Esophagus squamous epithelium (tissue), 4 donors: ENCODE data around the gene WDR88.

Experiments used
- POLR2A ChIP-seq, 4 donors: fragments of 450-650 bp; IDR thresholded peaks; one replicate each; pipeline ENCODE4 v1.6.1; 2017; ENCODE audit warnings: antibody characterized with exemption in 4 of 4, mild to moderate bottlenecking in 4 of 4, moderate library complexity in 3 of 4
- TF ChIP-seq, protein P1 (sequence below), 6 experiments: fragments of 450-650 bp in 4 of 6; fragments of 200-600 bp in 2 of 6; sonication (generic) in 2 of 6; IDR thresholded peaks; one replicate each; pipeline ENCODE4 v1.5.1; 2016 to 2019; ENCODE audit warnings: antibody characterized with exemption in 6 of 6, mild to moderate bottlenecking in 4 of 6, moderate library complexity in 4 of 6

DNA sequence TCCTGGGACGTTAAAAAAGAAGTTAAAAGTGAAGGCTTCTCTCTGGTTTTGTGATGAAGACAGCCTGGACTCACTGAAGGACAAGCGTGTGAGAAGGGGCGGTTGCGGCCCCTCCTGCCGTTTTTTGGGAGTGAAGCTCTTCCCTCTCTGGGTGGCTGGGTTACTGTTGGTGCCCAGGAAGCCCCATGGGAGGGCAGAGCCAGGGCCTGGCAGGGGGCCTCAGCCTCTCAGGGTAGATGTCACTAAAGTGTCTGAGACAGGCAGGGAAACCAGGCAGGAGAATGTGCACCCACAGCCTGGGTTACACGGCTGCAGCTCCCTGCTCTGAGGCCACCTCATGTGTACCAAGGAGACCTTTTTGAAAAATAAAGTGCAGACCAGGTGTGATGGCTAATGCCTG is 1.5 kb upstream of the WDR88 start:
- TF ChIP-seq, protein P1, sequence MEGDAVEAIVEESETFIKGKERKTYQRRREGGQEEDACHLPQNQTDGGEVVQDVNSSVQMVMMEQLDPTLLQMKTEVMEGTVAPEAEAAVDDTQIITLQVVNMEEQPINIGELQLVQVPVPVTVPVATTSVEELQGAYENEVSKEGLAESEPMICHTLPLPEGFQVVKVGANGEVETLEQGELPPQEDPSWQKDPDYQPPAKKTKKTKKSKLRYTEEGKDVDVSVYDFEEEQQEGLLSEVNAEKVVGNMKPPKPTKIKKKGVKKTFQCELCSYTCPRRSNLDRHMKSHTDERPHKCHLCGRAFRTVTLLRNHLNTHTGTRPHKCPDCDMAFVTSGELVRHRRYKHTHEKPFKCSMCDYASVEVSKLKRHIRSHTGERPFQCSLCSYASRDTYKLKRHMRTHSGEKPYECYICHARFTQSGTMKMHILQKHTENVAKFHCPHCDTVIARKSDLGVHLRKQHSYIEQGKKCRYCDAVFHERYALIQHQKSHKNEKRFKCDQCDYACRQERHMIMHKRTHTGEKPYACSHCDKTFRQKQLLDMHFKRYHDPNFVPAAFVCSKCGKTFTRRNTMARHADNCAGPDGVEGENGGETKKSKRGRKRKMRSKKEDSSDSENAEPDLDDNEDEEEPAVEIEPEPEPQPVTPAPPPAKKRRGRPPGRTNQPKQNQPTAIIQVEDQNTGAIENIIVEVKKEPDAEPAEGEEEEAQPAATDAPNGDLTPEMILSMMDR (IDR thresholded peaks at IDR 0.05), result no peak
- no peak for TF ChIP-seq POLR2A (IDR thresholded peaks at IDR 0.05)
